SW 1271 (cell line): ENCODE measurements around the gene POGK.

ENCODE experiments used
- DNase-seq, 2 experiments: peaks; one replicate each; lab custom pipeline; 2025; lab: John Stamatoyannopoulos, UW

POGK gene

DNA sequence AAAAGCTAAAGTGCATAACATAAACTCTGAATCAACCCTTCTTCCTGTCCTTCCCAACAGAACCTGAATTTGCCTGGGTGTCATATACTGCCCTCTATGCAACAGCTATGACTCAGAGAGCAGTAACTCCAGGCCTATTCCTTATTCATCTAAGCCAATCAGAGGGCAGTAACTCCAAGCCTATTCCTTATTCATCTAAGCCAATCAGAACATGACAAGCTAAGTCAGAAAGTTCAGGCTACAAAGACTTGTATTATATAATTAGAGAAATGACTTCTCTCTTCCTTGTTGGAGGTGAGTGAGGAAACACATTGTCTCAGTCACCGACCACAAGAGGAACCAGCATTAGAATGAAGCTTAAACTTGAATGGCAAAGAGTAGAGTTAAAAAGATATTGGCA is 63.0 kb downstream of the POGK start:
- DNase-seq, result no peak

DNA sequence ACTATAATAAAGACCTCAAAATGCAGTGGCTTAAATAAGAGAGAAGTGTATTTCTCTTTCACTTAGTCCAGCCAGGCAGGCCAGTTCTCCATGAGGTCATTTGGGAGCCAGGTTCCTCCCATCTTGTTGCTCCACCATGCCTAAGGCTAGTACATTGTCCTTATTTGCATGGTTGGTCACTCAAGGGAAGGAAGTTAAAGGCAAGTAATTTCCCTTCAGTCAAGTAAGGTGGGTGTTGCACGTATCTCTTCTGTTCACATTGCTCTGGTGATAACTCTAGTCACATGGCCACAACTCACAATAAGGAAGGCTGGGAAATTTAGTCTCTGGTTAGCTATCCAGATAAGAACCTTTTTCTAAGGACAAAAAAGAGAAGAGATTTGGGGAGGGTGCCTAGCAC is 64.0 kb downstream of the POGK start:
- no peak for DNase-seq

DNA sequence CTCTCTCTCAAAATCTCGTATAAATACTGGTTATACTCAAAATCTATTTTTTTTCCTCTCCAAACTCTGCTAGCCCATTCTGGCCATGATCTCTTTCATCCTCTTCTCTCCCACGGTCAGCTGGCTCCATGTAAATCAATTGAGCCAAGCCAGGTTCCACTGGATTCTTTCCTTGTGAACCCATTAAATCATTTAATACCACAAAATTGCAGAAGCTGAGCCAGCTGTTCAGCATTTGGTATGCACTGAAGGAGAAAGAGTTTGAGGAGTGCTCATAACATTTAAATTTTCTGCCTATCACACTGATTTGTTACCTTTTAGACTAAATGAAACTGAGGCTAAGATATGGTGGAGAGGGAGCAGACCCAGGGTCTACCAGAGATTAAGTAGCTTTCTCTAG is 65.9 kb downstream of the POGK start:
- no peak for DNase-seq

DNA sequence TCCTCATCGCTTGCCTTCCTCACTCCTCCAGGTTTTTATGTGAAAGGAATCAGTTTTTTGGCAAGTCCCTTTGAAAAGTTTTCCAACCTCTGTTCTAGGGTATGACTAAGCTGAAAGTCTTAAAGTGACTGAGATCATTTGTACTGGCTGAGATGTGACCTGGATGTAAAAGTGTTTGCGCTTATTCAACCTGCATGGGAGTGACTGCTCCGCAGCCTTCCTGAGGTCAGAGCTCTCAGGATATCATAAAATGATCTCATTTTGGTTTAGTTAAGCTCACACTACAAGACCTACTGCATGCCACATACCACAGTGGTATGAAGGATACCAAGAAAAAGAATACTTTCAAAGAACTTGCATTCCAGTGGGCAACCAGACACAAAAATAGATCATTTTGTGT is 66.6 kb downstream of the POGK start:
- DNase-seq, result no peak
